SK-N-SH (cell line): ENCODE results near the gene TANC1. TPM values are rescaled to one million over a fixed set of nuclear protein-coding genes. Genes with fewer than 3 reads are reported as not detected.

Experiments used
- CTCF ChIA-PET: fragments of 300-600, 350-600 bp; formaldehyde crosslinking; extraction: SDS; loops from one replicate; lab custom pipeline; 2021; lab: Yijun Ruan, JAX
- POLR2A ChIA-PET: fragments of 350-600 bp; sonication (Branson Sonifier 250); formaldehyde crosslinking; extraction: SDS; loops from one replicate; lab custom pipeline; 2020; ENCODE audit warnings: antibody characterized with exemption, inconsistent platforms; lab: Yijun Ruan, JAX
- DNase-seq: peaks from one replicate; pipeline ENCODE4 v3.0.0; 2012
- H2AFZ ChIP-seq: fragments of 200-600 bp; sonication (generic); 2 replicates; pipeline ENCODE4 v1.8.1; 2016; ENCODE audit warnings: antibody characterized with exemption, mild to moderate bottlenecking, low read depth
- H3F3A ChIP-seq: fragments of 200-600 bp; sonication (generic); replicated peaks from 2 replicates; pipeline ENCODE3; 2016; ENCODE audit warnings: antibody characterized with exemption, mild to moderate bottlenecking; ENCODE audit not compliant: insufficient read depth
- H3K27ac ChIP-seq, 2 experiments: fragments of 200-500 bp in 1 of 2; fragments of 200-600 bp in 1 of 2; sonication (Bioruptor generic) in 1 of 2; sonication (generic), shearing (Covaris generic) in 1 of 2; 2 replicates each; pipeline versions ENCODE4 v1.5.1 to v1.6.1; 2014 to 2016; ENCODE audit warnings: low read depth in 2 of 2, inconsistent platforms in 1 of 2, low read length in 1 of 2, mild to moderate bottlenecking in 1 of 2, mixed read lengths in 1 of 2
- H3K27me3 ChIP-seq: fragments of 200-600 bp; sonication (generic), shearing (Covaris generic); 2 replicates; pipeline ENCODE4 v1.6.1; 2016; ENCODE audit warnings: mixed run types; ENCODE audit not compliant: insufficient read depth
- H3K36me3 ChIP-seq, 2 experiments: fragments of 200-500 bp in 1 of 2; fragments of 200-600 bp in 1 of 2; sonication (Bioruptor generic) in 1 of 2; sonication (generic) in 1 of 2; replicated peaks in 1 of 2; 2 replicates each; pipeline versions ENCODE3 to v1.5.1; 2014 to 2016; ENCODE audit warnings: low read length in 1 of 2, mild to moderate bottlenecking in 1 of 2; ENCODE audit not compliant: insufficient read depth in 2 of 2, control insufficient read depth in 1 of 2
- H3K4me1 ChIP-seq, 2 experiments: fragments of 200-500 bp in 1 of 2; fragments of 200-600 bp in 1 of 2; sonication (Bioruptor generic) in 1 of 2; sonication (generic), shearing (Covaris generic) in 1 of 2; 2 replicates each; pipeline versions ENCODE4 v1.5.1 to v1.6.1; 2014 to 2016; ENCODE audit warnings: low read depth in 1 of 2, low read length in 1 of 2, mixed run types in 1 of 2; ENCODE audit not compliant: insufficient read depth in 2 of 2, control insufficient read depth in 1 of 2
- H3K4me2 ChIP-seq: fragments of 200-600 bp; sonication (generic), shearing (Covaris generic); 2 replicates; pipeline ENCODE4 v1.6.1; 2017; ENCODE audit warnings: mixed run types
- H3K4me3 ChIP-seq, 2 experiments: fragments of 200-500 bp in 1 of 2; fragments of 200-600 bp in 1 of 2; sonication (Bioruptor generic) in 1 of 2; sonication (generic), shearing (Covaris generic) in 1 of 2; 2 replicates each; pipeline versions ENCODE4 v1.5.1 to v1.8.1; 2014 to 2016; ENCODE audit warnings: low read depth in 2 of 2, inconsistent platforms in 1 of 2, low read length in 1 of 2, mild to moderate bottlenecking in 1 of 2, mixed read lengths in 1 of 2, moderate library complexity in 1 of 2
- H3K79me2 ChIP-seq: fragments of 200-600 bp; sonication (generic); 2 replicates; pipeline ENCODE4 v1.8.1; 2017; ENCODE audit warnings: mild to moderate bottlenecking; ENCODE audit not compliant: insufficient read depth
- H3K9ac ChIP-seq: fragments of 200-600 bp; sonication (generic); 2 replicates; pipeline ENCODE4 v1.6.1; 2017; ENCODE audit warnings: mixed run types
- H3K9me2 ChIP-seq: fragments of 200-600 bp; sonication (generic); 2 replicates; pipeline ENCODE4 v1.6.1; 2017; ENCODE audit warnings: mixed run types
- H3K9me3 ChIP-seq: fragments of 200-600 bp; sonication (generic); 2 replicates; pipeline ENCODE4 v1.6.1; 2017; ENCODE audit warnings: mixed run types, mild to moderate bottlenecking, moderate library complexity
- H4K20me1 ChIP-seq: fragments of 200-600 bp; sonication (generic); 2 replicates; pipeline ENCODE4 v1.6.1; 2017; ENCODE audit warnings: mild to moderate bottlenecking, mixed run types; ENCODE audit not compliant: insufficient read depth
- CTCF ChIP-seq: fragments of 200-600 bp; sonication (generic); IDR thresholded peaks from 2 replicates; pipeline ENCODE4 v1.6.1; 2017; ENCODE audit warnings: antibody characterized with exemption, mild to moderate bottlenecking, moderate library complexity
- EP300 ChIP-seq, 2 experiments: IDR thresholded peaks; 2 replicates each; pipeline versions ENCODE4 v1.4.0 to v1.6.1; 2012; ENCODE audit warnings: borderline replicate concordance in 1 of 2, low read depth in 1 of 2, low read length in 1 of 2
- FOXJ3 ChIP-seq: sonication (generic); formaldehyde crosslinking; IDR thresholded peaks from 2 replicates; pipeline ENCODE4 v1.5.1; 2020; ENCODE audit warnings: mild to moderate bottlenecking, missing genetic modification reagents
- GABPA ChIP-seq: IDR thresholded peaks from 2 replicates; pipeline ENCODE4 v1.4.0; 2012; ENCODE audit warnings: low read depth, mild to moderate bottlenecking
- IRF3 ChIP-seq: fragments of 150-350 bp; IDR thresholded peaks from 2 replicates; pipeline ENCODE4 v1.6.1; 2016; ENCODE audit warnings: mild to moderate bottlenecking, low read depth, low read length
- REST ChIP-seq: IDR thresholded peaks from 2 replicates; pipeline ENCODE4 v1.6.1; 2012; ENCODE audit warnings: mild to moderate bottlenecking, low read depth, low read length, moderate library complexity
- RXRA ChIP-seq: IDR thresholded peaks from 2 replicates; pipeline ENCODE4 v1.4.0; 2012; ENCODE audit warnings: low read depth, mild to moderate bottlenecking, borderline replicate concordance
- SIN3A ChIP-seq: IDR thresholded peaks from 2 replicates; pipeline ENCODE4 v1.6.1; 2012; ENCODE audit warnings: low read depth, mild to moderate bottlenecking, low read length, moderate library complexity, borderline replicate concordance
- TCF12 ChIP-seq: IDR thresholded peaks from 2 replicates; pipeline ENCODE4 v1.4.0; 2012
- YY1 ChIP-seq: IDR thresholded peaks from 2 replicates; pipeline ENCODE4 v1.4.0; 2012; ENCODE audit warnings: low read depth, mild to moderate bottlenecking
- polyA plus RNA-seq, 3 experiments: library from polyadenylated mRNA; depleted of rRNA; stranded (reverse); fragments of >200 nt; gene quantifications; 2 replicates each; pipeline ENCODE4 v1.2.3, GENCODE V29; 2012
- TF ChIP-seq, protein P1 (sequence below): IDR thresholded peaks from 2 replicates; pipeline ENCODE4 v1.4.0; 2012; ENCODE audit warnings: low read depth, borderline replicate concordance
- TF ChIP-seq, protein P2 (sequence below): IDR thresholded peaks from 2 replicates; pipeline ENCODE4; 2012

TANC1 gene
- polyA plus RNA-seq, 1 of the 3 experiments (the other 2 are of a cell fraction), result 19.2 TPM

DNA sequence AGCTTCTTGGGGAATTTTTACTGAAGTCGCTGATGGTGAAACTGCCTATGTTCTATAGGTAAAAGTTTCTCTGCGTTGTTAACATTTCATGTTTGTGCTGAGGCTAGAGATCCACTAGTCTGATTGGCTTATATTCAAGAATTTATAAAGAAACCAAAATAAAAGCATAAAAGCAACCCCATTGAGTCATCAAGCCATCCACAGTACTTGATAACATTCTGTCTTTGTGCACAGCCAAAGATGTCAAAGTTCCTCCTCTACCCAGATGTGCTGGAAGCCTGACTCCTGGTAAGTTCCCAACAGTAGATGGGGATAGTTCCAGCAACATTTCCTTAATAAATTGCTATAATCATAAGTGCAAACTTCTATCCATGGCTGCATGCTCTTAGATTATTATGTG is 107.8 kb downstream of the TANC1 start (continued):
- TF ChIP-seq IRF3, result no peak
- TF ChIP-seq YY1, result no peak
- TF ChIP-seq CTCF, result no peak
- TF ChIP-seq REST, result no peak
- TF ChIP-seq SIN3A, result no peak
- TF ChIP-seq FOXJ3 (CRISPR knock-in tag), result no peak
- no peak for TF ChIP-seq GABPA
- TF ChIP-seq, protein P1, sequence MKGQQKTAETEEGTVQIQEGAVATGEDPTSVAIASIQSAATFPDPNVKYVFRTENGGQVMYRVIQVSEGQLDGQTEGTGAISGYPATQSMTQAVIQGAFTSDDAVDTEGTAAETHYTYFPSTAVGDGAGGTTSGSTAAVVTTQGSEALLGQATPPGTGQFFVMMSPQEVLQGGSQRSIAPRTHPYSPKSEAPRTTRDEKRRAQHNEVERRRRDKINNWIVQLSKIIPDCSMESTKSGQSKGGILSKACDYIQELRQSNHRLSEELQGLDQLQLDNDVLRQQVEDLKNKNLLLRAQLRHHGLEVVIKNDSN, result no peak

DNA sequence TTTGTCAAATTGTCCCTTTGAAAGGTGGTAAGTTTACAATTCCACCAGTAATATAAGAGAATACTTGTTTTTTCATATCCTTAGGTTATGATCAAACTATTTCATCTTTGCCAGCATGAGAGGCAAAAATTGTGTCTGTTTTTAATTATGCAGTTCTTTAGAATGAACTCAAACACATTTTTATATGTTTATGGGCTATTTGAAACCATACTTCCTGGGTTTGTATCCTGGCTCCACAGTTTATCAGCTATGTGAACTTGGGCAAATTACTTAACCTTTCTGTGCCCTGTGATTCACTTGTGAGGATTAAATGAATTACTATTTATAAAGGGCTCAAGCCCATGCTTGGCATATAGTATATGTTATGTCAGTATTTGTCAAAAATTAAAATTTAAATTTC is 109.4 kb downstream of the TANC1 start:
- Histone ChIP-seq H3K9ac (no peak overlapping the region), H3K4me1 (peaks cover 10 to 16% of the 10 kb centered on the region in 2 experiments; a peak in 3 of 4 replicates), H3K27me3 (no peaks in the 10 kb centered on the region), H2AFZ (0 out of 2 replicates have a peak overlapping the region, but pooled peaks have one; percentile 35), H3K36me3 (no peaks in the 10 kb centered on the region), H3K4me3 (no peak overlapping the region), H3K27ac (peak overlapping the region; percentile 58 to 59), H3K9me2 (no peaks in the 10 kb centered on the region), H4K20me1 (no peaks in the 10 kb centered on the region), H3K9me3 (no peaks in the 10 kb centered on the region), H3K4me2 (no peak overlapping the region), H3F3A (peaks cover 13% of the 10 kb centered on the region)
- CTCF ChIA-PET, result no interaction called here
- DNase-seq, result no peak
- POLR2A ChIA-PET, result no interaction called here
- TF ChIP-seq, protein P2, sequence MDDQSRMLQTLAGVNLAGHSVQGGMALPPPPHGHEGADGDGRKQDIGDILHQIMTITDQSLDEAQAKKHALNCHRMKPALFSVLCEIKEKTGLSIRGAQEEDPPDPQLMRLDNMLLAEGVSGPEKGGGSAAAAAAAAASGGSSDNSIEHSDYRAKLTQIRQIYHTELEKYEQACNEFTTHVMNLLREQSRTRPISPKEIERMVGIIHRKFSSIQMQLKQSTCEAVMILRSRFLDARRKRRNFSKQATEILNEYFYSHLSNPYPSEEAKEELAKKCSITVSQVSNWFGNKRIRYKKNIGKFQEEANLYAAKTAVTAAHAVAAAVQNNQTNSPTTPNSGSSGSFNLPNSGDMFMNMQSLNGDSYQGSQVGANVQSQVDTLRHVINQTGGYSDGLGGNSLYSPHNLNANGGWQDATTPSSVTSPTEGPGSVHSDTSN, result no peak
- 0 out of 4 replicates have a peak, but pooled peaks of 1 of the 2 experiments have one; percentile 14 for TF ChIP-seq EP300 (IDR thresholded peaks at IDR 0.05; ENCODE audit: borderline replicate concordance in 1 of 2, low read depth in 1 of 2, low read length in 1 of 2)
- peak; percentile 42 for TF ChIP-seq TCF12
- TF ChIP-seq RXRA, result 0 out of 2 replicates have a peak, but pooled peaks have one; percentile 35
- TF ChIP-seq, all 33 proteins: peak for 3
- H3K79me2 ChIP-seq, result peaks cover 42% of the 10 kb centered on the region
